ENCODE results near the gene DNM3.

The DNM3 gene

DNA sequence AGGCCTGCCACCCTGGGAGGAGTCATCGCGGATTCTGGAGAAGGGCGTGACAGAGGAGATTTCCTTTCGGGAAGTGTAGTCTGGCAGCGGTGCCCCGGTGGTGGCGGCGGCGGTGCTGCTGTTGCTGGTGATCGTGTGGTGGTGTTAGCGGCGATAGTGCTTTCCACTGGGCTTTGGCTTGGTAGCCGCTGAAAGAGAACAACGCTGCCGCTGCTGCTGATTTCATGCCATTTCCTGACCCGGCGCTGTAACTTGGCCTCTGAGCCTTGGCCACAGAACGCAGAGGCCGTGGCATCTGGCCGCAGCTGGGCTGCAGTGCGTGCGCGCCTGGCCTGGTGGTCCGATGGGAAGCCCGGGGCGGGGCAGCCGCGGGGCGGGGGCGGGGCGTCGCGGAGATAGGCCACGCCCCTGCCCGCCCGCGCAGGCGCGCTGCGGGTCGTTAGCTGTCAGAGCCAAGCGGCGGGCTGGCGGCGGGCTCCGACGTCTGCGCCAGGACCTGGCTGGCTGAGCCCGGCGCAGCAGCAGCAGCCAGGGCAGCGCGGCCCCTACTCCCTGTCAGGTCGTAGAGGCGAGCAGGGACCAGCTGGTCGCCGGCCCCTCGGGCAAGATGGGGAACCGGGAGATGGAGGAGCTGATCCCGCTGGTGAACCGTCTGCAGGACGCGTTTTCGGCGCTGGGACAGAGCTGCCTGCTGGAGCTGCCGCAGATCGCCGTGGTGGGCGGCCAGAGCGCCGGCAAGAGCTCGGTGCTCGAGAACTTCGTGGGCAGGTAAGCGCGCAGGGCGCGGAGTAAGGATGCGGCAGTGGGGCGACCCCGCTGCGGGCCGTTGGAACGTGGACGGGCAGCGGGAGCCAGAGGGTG lies at the start of gene DNM3 (continued):
- TF ChIP-seq, protein P1, sequence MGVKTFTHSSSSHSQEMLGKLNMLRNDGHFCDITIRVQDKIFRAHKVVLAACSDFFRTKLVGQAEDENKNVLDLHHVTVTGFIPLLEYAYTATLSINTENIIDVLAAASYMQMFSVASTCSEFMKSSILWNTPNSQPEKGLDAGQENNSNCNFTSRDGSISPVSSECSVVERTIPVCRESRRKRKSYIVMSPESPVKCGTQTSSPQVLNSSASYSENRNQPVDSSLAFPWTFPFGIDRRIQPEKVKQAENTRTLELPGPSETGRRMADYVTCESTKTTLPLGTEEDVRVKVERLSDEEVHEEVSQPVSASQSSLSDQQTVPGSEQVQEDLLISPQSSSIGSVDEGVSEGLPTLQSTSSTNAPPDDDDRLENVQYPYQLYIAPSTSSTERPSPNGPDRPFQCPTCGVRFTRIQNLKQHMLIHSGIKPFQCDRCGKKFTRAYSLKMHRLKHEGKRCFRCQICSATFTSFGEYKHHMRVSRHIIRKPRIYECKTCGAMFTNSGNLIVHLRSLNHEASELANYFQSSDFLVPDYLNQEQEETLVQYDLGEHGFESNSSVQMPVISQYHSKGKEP (tag by site-specific recombination; IDR thresholded peaks at IDR 0.05), result no peak
- no peak for TF ChIP-seq ZNF571 (tag by site-specific recombination; IDR thresholded peaks at IDR 0.05)
- peak; percentile 85; the same call in 1 of the 2 replicates for TF ChIP-seq ZNF777 (tag by site-specific recombination; IDR thresholded peaks at IDR 0.05; ENCODE audit: borderline replicate concordance)
- TF ChIP-seq ZFP69B (tag by site-specific recombination; IDR thresholded peaks at IDR 0.05), result peak; percentile 47; the same call in 1 of the 2 replicates
- TF ChIP-seq SETDB1 (IDR thresholded peaks at IDR 0.05; ENCODE audit: insufficient read length, low read length), result no peak
- TF ChIP-seq ZNF549 (tag by site-specific recombination; IDR thresholded peaks at IDR 0.05), result no peak
- 0 out of 2 replicates have a peak, but pooled peaks have one; percentile 46 for TF ChIP-seq FEZF1 (tag by site-specific recombination; IDR thresholded peaks at IDR 0.05)
- no peak for TF ChIP-seq ZNF239 (tag by site-specific recombination; IDR thresholded peaks at IDR 0.05)
- TF ChIP-seq, protein P2, sequence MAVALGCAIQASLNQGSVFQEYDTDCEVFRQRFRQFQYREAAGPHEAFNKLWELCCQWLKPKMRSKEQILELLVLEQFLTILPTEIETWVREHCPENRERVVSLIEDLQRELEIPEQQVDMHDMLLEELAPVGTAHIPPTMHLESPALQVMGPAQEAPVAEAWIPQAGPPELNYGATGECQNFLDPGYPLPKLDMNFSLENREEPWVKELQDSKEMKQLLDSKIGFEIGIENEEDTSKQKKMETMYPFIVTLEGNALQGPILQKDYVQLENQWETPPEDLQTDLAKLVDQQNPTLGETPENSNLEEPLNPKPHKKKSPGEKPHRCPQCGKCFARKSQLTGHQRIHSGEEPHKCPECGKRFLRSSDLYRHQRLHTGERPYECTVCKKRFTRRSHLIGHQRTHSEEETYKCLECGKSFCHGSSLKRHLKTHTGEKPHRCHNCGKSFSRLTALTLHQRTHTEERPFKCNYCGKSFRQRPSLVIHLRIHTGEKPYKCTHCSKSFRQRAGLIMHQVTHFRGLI (tag by site-specific recombination; IDR thresholded peaks at IDR 0.05), result peak; percentile 42; the same call in 1 of the 2 replicates
- peak; percentile 29; the same call in 1 of the 2 replicates for TF ChIP-seq IKZF3 (tag by site-specific recombination; IDR thresholded peaks at IDR 0.05)
- TF ChIP-seq GLI2 (tag by site-specific recombination; IDR thresholded peaks at IDR 0.05; ENCODE audit: borderline replicate concordance, low read depth), result no peak
- 0 out of 2 replicates have a peak, but pooled peaks have one; percentile 47 for TF ChIP-seq ZNF24 (tag by site-specific recombination; IDR thresholded peaks at IDR 0.05)
- no peak; the same call in 1 of the 2 replicates for TF ChIP-seq ZXDB (tag by site-specific recombination; IDR thresholded peaks at IDR 0.05)
- peak; percentile 100 for TF ChIP-seq ZNF121 (tag by site-specific recombination; IDR thresholded peaks at IDR 0.05)
- TF ChIP-seq ZNF248 (tag by site-specific recombination; IDR thresholded peaks at IDR 0.05), result no peak
- 0 out of 2 replicates have a peak, but pooled peaks have one; percentile 26 for TF ChIP-seq KLF10 (tag by site-specific recombination; IDR thresholded peaks at IDR 0.05)
- TF ChIP-seq ZBTB8A (tag by site-specific recombination; IDR thresholded peaks at IDR 0.05), result peak; percentile 59
- TF ChIP-seq ZNF169 (tag by site-specific recombination; IDR thresholded peaks at IDR 0.05), result no peak
- no peak for TF ChIP-seq ZNF621 (tag by site-specific recombination; IDR thresholded peaks at IDR 0.05)
- no peak for TF ChIP-seq ZNF16 (tag by site-specific recombination; IDR thresholded peaks at IDR 0.05; ENCODE audit: low read depth)
- TF ChIP-seq, protein P3, sequence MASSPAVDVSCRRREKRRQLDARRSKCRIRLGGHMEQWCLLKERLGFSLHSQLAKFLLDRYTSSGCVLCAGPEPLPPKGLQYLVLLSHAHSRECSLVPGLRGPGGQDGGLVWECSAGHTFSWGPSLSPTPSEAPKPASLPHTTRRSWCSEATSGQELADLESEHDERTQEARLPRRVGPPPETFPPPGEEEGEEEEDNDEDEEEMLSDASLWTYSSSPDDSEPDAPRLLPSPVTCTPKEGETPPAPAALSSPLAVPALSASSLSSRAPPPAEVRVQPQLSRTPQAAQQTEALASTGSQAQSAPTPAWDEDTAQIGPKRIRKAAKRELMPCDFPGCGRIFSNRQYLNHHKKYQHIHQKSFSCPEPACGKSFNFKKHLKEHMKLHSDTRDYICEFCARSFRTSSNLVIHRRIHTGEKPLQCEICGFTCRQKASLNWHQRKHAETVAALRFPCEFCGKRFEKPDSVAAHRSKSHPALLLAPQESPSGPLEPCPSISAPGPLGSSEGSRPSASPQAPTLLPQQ (tag by site-specific recombination; IDR thresholded peaks at IDR 0.05), result peak; percentile 54; the same call in 1 of the 2 replicates
- no peak for TF ChIP-seq ZNF140 (tag by site-specific recombination; IDR thresholded peaks at IDR 0.05)
- no peak for TF ChIP-seq ZBTB1 (tag by site-specific recombination; IDR thresholded peaks at IDR 0.05)
- TF ChIP-seq, protein P4, sequence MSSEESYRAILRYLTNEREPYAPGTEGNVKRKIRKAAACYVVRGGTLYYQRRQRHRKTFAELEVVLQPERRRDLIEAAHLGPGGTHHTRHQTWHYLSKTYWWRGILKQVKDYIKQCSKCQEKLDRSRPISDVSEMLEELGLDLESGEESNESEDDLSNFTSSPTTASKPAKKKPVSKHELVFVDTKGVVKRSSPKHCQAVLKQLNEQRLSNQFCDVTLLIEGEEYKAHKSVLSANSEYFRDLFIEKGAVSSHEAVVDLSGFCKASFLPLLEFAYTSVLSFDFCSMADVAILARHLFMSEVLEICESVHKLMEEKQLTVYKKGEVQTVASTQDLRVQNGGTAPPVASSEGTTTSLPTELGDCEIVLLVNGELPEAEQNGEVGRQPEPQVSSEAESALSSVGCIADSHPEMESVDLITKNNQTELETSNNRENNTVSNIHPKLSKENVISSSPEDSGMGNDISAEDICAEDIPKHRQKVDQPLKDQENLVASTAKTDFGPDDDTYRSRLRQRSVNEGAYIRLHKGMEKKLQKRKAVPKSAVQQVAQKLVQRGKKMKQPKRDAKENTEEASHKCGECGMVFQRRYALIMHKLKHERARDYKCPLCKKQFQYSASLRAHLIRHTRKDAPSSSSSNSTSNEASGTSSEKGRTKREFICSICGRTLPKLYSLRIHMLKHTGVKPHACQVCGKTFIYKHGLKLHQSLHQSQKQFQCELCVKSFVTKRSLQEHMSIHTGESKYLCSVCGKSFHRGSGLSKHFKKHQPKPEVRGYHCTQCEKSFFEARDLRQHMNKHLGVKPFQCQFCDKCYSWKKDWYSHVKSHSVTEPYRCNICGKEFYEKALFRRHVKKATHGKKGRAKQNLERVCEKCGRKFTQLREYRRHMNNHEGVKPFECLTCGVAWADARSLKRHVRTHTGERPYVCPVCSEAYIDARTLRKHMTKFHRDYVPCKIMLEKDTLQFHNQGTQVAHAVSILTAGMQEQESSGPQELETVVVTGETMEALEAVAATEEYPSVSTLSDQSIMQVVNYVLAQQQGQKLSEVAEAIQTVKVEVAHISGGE (tag by site-specific recombination; conservative IDR thresholded peaks at IDR 0.05; ENCODE audit: low read depth), result peak; percentile 71
- TF ChIP-seq ZNF624 (tag by site-specific recombination; IDR thresholded peaks at IDR 0.05), result no peak
- no peak for TF ChIP-seq ZNF654 (tag by site-specific recombination; IDR thresholded peaks at IDR 0.05; ENCODE audit: low read depth)
- no peak for TF ChIP-seq ZNF510 (tag by site-specific recombination; IDR thresholded peaks at IDR 0.05; ENCODE audit: insufficient replicate concordance)
- TF ChIP-seq, protein P5, sequence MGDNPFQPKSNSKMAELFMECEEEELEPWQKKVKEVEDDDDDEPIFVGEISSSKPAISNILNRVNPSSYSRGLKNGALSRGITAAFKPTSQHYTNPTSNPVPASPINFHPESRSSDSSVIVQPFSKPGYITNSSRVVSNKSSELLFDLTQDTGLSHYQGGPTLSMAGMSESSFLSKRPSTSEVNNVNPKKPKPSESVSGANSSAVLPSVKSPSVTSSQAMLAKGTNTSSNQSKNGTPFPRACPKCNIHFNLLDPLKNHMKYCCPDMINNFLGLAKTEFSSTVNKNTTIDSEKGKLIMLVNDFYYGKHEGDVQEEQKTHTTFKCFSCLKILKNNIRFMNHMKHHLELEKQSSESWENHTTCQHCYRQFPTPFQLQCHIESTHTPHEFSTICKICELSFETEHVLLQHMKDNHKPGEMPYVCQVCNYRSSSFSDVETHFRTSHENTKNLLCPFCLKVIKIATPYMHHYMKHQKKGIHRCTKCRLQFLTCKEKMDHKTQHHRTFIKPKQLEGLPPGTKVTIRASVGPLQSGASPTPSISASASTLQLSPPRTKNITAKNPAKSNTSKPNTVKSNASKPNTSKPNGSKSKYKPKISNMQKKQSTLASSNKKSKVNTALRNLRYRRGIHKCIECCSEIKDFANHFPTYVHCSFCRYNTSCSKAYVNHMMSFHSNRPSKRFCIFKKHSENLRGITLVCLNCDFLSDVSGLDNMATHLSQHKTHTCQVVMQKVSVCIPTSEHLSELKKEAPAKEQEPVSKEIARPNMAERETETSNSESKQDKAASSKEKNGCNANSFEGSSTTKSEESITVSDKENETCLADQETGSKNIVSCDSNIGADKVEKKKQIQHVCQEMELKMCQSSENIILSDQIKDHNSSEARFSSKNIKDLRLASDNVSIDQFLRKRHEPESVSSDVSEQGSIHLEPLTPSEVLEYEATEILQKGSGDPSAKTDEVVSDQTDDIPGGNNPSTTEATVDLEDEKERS (tag by site-specific recombination; IDR thresholded peaks at IDR 0.05), result no peak
